ENCODE data around the gene SLC25A47. TPM values are rescaled to one million over a fixed set of nuclear protein-coding genes. Genes with fewer than 3 reads are reported as not detected.

The SLC25A47 gene
- total and polyA plus RNA-seq, 2 donors (not counting 1 experiment from before 2014, with no cell fraction given): under 0.01 TPM; not detected in 1

GRCh38 chr14:100332071-100332639 is 9.0 kb downstream of the SLC25A47 start:
- Histone ChIP-seq H3K9ac (ENCODE audit: insufficient read depth, low read length) (no peak overlapping the region), H3K36me3 (ENCODE audit: control insufficient read depth, insufficient read depth, low read length) (peaks cover 12% of the 10 kb centered on the region), H3K4me3 (replicated peaks in 1 of 4; ENCODE audit: control extremely low read depth in 1 of 4, insufficient read depth in 1 of 4, low read depth in 3 of 4, low read length in 4 of 4) (no peak overlapping the region), H4K20me1 (ENCODE audit: control insufficient read depth, extremely low read depth, insufficient read depth, low read length) (no peaks in the 10 kb centered on the region), H3K27me3 (ENCODE audit: control insufficient read depth, insufficient read depth, low read length) (no peaks in the 10 kb centered on the region), H3K9me3 (ENCODE audit: control insufficient read depth, insufficient read depth, low read depth, low read length) (no peaks in the 10 kb centered on the region), H2AFZ (ENCODE audit: low read length) (no peak overlapping the region), H3K27ac (ENCODE audit: insufficient read depth, low read length) (no peak overlapping the region), H3K4me1 (ENCODE audit: control insufficient read depth, extremely low read depth, insufficient read depth, low read length) (no peaks in the 10 kb centered on the region), H3K79me2 (ENCODE audit: control insufficient read depth, insufficient read depth, low read length) (no peaks in the 10 kb centered on the region), H3K4me2 (ENCODE audit: extremely low read depth, insufficient read depth, low read length) (no peak overlapping the region)
- DNase-seq (ENCODE audit: low read depth in 2 of 2): no peak
- no peak for TF ChIP-seq EZH2 (IDR thresholded peaks at IDR 0.05; ENCODE audit: low read length, missing control alignments)
- TF ChIP-seq, protein P1, sequence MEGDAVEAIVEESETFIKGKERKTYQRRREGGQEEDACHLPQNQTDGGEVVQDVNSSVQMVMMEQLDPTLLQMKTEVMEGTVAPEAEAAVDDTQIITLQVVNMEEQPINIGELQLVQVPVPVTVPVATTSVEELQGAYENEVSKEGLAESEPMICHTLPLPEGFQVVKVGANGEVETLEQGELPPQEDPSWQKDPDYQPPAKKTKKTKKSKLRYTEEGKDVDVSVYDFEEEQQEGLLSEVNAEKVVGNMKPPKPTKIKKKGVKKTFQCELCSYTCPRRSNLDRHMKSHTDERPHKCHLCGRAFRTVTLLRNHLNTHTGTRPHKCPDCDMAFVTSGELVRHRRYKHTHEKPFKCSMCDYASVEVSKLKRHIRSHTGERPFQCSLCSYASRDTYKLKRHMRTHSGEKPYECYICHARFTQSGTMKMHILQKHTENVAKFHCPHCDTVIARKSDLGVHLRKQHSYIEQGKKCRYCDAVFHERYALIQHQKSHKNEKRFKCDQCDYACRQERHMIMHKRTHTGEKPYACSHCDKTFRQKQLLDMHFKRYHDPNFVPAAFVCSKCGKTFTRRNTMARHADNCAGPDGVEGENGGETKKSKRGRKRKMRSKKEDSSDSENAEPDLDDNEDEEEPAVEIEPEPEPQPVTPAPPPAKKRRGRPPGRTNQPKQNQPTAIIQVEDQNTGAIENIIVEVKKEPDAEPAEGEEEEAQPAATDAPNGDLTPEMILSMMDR (conservative IDR thresholded peaks at IDR 0.05 in 1 of 2, IDR thresholded peaks at IDR 0.05 in 1 of 2; ENCODE audit: low read depth in 1 of 2, low read length in 2 of 2): no peak

DNA sequence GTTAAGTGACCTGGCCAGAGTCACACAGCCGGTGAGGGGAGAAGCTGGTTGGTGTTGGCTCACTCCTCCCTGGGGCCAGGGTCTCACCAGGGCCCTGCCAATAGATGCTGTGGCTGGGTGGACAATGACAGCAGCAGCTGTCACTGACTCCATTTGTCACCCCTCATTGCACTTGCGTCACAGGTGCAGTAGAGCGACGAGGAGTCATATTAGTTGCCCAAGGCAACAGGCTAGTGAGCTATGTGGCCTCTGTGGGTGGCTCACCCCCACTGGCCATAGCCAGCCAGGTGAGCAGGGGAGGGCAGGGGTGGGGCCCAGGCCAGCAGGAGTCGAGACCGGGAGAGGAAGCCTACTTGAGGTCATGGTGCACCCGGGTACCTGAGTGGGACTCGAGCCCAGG is 9.7 kb downstream of the SLC25A47 start:
- H3K27ac ChIP-seq (ENCODE audit: insufficient read depth, low read length): no peak overlapping the region
- no peaks in the 10 kb centered on the region for H4K20me1 ChIP-seq (ENCODE audit: control insufficient read depth, extremely low read depth, insufficient read depth, low read length)
- no peak overlapping the region for H2AFZ ChIP-seq (ENCODE audit: low read length)
- DNase-seq (ENCODE audit: low read depth in 2 of 2): no peak
- H3K36me3 ChIP-seq (ENCODE audit: control insufficient read depth, insufficient read depth, low read length): peaks cover 15% of the 10 kb centered on the region
- H3K4me3 ChIP-seq (replicated peaks in 1 of 4; ENCODE audit: control extremely low read depth in 1 of 4, insufficient read depth in 1 of 4, low read depth in 3 of 4, low read length in 4 of 4): no peak overlapping the region
- no peak overlapping the region for H3K9ac ChIP-seq (ENCODE audit: insufficient read depth, low read length)
- no peaks in the 10 kb centered on the region for H3K9me3 ChIP-seq (ENCODE audit: control insufficient read depth, insufficient read depth, low read depth, low read length)
- no peaks in the 10 kb centered on the region for H3K27me3 ChIP-seq (ENCODE audit: control insufficient read depth, insufficient read depth, low read length)
- TF ChIP-seq, protein P1 (conservative IDR thresholded peaks at IDR 0.05 in 1 of 2, IDR thresholded peaks at IDR 0.05 in 1 of 2; ENCODE audit: low read depth in 1 of 2, low read length in 2 of 2): no peak
- TF ChIP-seq EZH2 (IDR thresholded peaks at IDR 0.05; ENCODE audit: low read length, missing control alignments): no peak
- H3K4me1 ChIP-seq (ENCODE audit: control insufficient read depth, extremely low read depth, insufficient read depth, low read length): no peaks in the 10 kb centered on the region
- H3K4me2 ChIP-seq (ENCODE audit: extremely low read depth, insufficient read depth, low read length): no peak overlapping the region
- H3K79me2 ChIP-seq (ENCODE audit: control insufficient read depth, insufficient read depth, low read length): no peaks in the 10 kb centered on the region

DNA sequence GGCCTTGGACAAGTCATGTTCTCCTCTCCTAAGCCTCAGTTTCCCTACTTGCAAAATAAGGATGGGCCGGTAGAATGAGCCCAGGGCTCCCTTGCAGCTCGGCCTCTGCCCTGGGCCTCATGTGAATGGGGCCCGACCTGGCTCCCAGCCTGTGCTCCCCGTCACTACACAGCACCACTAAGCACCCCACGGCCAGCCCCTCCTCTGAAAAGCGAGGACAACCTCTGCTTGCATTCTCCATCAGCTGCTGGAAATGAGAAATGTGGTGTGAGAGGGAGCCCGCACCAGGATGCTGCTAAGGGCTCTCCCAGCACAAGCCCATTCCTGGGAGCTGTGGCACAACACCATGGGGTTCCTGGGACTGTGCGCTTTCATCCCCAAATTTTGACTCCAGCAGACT is 10.2 kb downstream of the SLC25A47 start:
- H4K20me1 ChIP-seq (ENCODE audit: control insufficient read depth, extremely low read depth, insufficient read depth, low read length): no peaks in the 10 kb centered on the region
- peaks cover 18% of the 10 kb centered on the region for H3K36me3 ChIP-seq (ENCODE audit: control insufficient read depth, insufficient read depth, low read length)
- H3K27ac ChIP-seq (ENCODE audit: insufficient read depth, low read length): no peak overlapping the region
- H2AFZ ChIP-seq (ENCODE audit: low read length): no peak overlapping the region
- no peak overlapping the region for H3K9ac ChIP-seq (ENCODE audit: insufficient read depth, low read length)
- no peaks in the 10 kb centered on the region for H3K79me2 ChIP-seq (ENCODE audit: control insufficient read depth, insufficient read depth, low read length)
- no peak for DNase-seq (ENCODE audit: low read depth in 2 of 2)
- no peaks in the 10 kb centered on the region for H3K27me3 ChIP-seq (ENCODE audit: control insufficient read depth, insufficient read depth, low read length)
- TF ChIP-seq, protein P1 (conservative IDR thresholded peaks at IDR 0.05 in 1 of 2, IDR thresholded peaks at IDR 0.05 in 1 of 2; ENCODE audit: low read depth in 1 of 2, low read length in 2 of 2): no peak
- no peak for TF ChIP-seq EZH2 (IDR thresholded peaks at IDR 0.05; ENCODE audit: low read length, missing control alignments)
- H3K4me1 ChIP-seq (ENCODE audit: control insufficient read depth, extremely low read depth, insufficient read depth, low read length): no peaks in the 10 kb centered on the region
- H3K9me3 ChIP-seq (ENCODE audit: control insufficient read depth, insufficient read depth, low read depth, low read length): no peaks in the 10 kb centered on the region
- H3K4me2 ChIP-seq (ENCODE audit: extremely low read depth, insufficient read depth, low read length): no peak overlapping the region
- H3K4me3 ChIP-seq (replicated peaks in 1 of 4; ENCODE audit: control extremely low read depth in 1 of 4, insufficient read depth in 1 of 4, low read depth in 3 of 4, low read length in 4 of 4): no peak overlapping the region
